ENCODE data around the gene ICAM3.
"Not testable (repeated sequence)": the region's sequence is repeated elsewhere in the genome, so short reads cannot be mapped to it uniquely, and the experiment has no call there.

ICAM3 gene

DNA sequence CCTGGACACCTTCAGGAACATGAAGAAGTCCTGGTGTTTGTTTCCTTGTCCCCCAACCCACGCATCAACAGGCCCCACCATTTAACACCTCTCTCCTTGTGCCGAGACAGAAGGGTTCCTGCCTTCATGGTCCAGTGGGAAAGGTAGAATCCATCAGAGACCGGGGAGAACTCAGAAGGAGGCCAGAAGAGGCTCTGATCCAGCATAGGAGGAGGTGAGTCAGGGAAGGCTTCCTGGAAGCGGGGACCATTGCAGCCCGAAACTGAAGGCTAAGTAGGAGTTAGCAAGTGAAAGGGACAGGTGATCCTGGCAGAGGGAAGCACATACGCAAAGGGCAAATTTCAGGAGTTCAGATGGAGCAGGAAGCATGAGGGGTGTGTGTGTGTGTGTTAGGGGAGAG, 484 bp downstream of the ICAM3 start:
- peak overlapping the region; percentile 86 for H2AFZ ChIP-seq (ENCODE audit: low read depth, low read length, severe bottlenecking)
- H3K9ac ChIP-seq (ENCODE audit: low read length): peak overlapping the region; percentile 68

DNA sequence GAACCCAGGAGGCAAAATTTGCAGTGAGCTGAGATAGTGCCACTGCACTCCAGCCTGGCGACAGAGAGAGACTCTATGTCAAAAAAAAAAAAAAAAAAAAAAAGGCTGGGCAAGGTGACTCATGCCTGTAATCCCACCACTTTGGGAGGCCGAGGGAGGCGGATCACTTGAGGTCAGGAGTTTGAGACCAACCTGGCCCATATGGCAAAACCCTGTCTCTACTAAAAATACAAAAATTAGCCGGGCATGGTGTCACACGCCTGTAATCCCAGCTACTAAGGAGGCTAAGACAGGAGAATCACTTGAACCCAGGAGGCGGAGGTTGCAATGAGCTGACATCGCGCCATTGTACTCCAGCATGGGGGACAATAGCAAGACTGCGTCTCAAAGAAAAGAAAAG, 2.7 kb downstream of the ICAM3 start:
- not testable (repeated sequence) for H3K4me2 ChIP-seq (ENCODE audit: low read depth, low read length, poor library complexity, severe bottlenecking); H3K9me2 ChIP-seq (replicated peaks; ENCODE audit: insufficient read depth, low read length); H3K36me3 ChIP-seq (ENCODE audit: low read length); H3K4me3 ChIP-seq (ENCODE audit: insufficient read depth, low read length, poor library complexity, severe bottlenecking); H3K9me3 ChIP-seq (ENCODE audit: insufficient read depth, low read length); H3K27ac ChIP-seq (ENCODE audit: low read depth, low read length); H4K20me1 ChIP-seq (ENCODE audit: low read depth, low read length); H3F3A ChIP-seq (ENCODE audit: insufficient read depth); H3K27me3 ChIP-seq (ENCODE audit: low read length); H3K9ac ChIP-seq (ENCODE audit: low read length); H2AFZ ChIP-seq (ENCODE audit: low read depth, low read length, severe bottlenecking)
- peaks cover 20% of the 10 kb centered on the region for H3K79me2 ChIP-seq (ENCODE audit: insufficient read depth, low read length)

More for the DNA sequence above, 484 bp downstream of the ICAM3 start:
- TF ChIP-seq, protein P1, sequence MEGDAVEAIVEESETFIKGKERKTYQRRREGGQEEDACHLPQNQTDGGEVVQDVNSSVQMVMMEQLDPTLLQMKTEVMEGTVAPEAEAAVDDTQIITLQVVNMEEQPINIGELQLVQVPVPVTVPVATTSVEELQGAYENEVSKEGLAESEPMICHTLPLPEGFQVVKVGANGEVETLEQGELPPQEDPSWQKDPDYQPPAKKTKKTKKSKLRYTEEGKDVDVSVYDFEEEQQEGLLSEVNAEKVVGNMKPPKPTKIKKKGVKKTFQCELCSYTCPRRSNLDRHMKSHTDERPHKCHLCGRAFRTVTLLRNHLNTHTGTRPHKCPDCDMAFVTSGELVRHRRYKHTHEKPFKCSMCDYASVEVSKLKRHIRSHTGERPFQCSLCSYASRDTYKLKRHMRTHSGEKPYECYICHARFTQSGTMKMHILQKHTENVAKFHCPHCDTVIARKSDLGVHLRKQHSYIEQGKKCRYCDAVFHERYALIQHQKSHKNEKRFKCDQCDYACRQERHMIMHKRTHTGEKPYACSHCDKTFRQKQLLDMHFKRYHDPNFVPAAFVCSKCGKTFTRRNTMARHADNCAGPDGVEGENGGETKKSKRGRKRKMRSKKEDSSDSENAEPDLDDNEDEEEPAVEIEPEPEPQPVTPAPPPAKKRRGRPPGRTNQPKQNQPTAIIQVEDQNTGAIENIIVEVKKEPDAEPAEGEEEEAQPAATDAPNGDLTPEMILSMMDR (IDR thresholded peaks at IDR 0.05; ENCODE audit: insufficient read depth, low read length, poor library complexity, severe bottlenecking): no peak
- no peak for TF ChIP-seq EZH2phosphoT487 (conservative IDR thresholded peaks at IDR 0.05; ENCODE audit: low read length)
- Histone ChIP-seq H3K4me2 (ENCODE audit: low read depth, low read length, poor library complexity, severe bottlenecking) (peak overlapping the region; percentile 75), H3K27me3 (ENCODE audit: low read length) (no peaks in the 10 kb centered on the region), H3K9me2 (replicated peaks; ENCODE audit: insufficient read depth, low read length) (no peaks in the 10 kb centered on the region), H3K27ac (ENCODE audit: low read depth, low read length) (peak overlapping the region; percentile 33), H3K9me3 (ENCODE audit: insufficient read depth, low read length) (no peaks in the 10 kb centered on the region), H4K20me1 (ENCODE audit: low read depth, low read length) (no peaks in the 10 kb centered on the region), H3K36me3 (ENCODE audit: low read length) (no peaks in the 10 kb centered on the region), H3K79me2 (ENCODE audit: insufficient read depth, low read length) (0 out of 2 replicates have a peak, but pooled peaks cover 4% of the 10 kb centered on the region), H3K4me3 (ENCODE audit: insufficient read depth, low read length, poor library complexity, severe bottlenecking) (peak overlapping the region; percentile 51), H3F3A (ENCODE audit: insufficient read depth) (no peaks in the 10 kb centered on the region)

DNA sequence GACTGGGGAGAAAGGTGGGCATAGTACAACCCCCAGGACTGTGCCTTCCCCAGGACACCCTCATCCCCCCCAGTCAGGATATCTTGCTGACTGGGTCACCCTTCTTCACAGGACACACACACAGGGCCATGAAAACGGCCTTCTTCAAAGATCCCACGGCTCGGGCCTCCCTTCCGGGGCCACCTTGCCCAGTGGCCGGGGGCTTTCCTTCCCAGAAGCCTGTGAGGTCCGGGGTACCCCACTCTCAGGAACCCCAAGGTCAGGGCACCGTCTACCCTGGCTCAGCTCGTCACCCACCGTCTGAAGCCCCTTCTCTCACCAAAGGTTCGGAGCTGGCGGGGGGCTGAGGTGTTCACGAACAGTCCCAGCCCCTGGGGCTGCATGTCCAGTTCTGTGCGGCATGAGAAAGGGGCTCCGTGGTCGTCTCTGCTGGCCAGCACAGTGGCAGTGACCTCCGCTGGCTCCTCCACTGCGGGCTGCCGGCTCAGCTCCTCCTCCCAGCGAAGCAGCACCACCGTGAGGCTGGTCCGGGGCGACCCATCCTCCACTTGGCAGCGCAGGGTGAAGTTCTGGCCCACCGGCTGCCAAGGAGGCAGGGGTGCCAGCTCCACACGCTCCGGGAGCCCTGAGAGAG, 4.0 kb downstream of the ICAM3 start:
- Histone ChIP-seq H4K20me1 (ENCODE audit: low read depth, low read length) (peaks cover 4% of the 10 kb centered on the region; the same call in 1 of the 2 replicates), H3K36me3 (ENCODE audit: low read length) (no peaks in the 10 kb centered on the region), H3F3A (ENCODE audit: insufficient read depth) (no peaks in the 10 kb centered on the region), H3K4me2 (ENCODE audit: low read depth, low read length, poor library complexity, severe bottlenecking) (no peak overlapping the region), H2AFZ (ENCODE audit: low read depth, low read length, severe bottlenecking) (no peak overlapping the region), H3K9me2 (replicated peaks; ENCODE audit: insufficient read depth, low read length) (no peaks in the 10 kb centered on the region), H3K9me3 (ENCODE audit: insufficient read depth, low read length) (no peaks in the 10 kb centered on the region), H3K9ac (ENCODE audit: low read length) (no peak overlapping the region), H3K4me3 (ENCODE audit: insufficient read depth, low read length, poor library complexity, severe bottlenecking) (no peak overlapping the region), H3K79me2 (ENCODE audit: insufficient read depth, low read length) (peaks cover 29% of the 10 kb centered on the region), H3K27me3 (ENCODE audit: low read length) (no peaks in the 10 kb centered on the region), H3K27ac (ENCODE audit: low read depth, low read length) (no peak overlapping the region)
- TF ChIP-seq, protein P1 (IDR thresholded peaks at IDR 0.05; ENCODE audit: insufficient read depth, low read length, poor library complexity, severe bottlenecking): no peak
- TF ChIP-seq EZH2phosphoT487 (conservative IDR thresholded peaks at IDR 0.05; ENCODE audit: low read length): no peak

DNA sequence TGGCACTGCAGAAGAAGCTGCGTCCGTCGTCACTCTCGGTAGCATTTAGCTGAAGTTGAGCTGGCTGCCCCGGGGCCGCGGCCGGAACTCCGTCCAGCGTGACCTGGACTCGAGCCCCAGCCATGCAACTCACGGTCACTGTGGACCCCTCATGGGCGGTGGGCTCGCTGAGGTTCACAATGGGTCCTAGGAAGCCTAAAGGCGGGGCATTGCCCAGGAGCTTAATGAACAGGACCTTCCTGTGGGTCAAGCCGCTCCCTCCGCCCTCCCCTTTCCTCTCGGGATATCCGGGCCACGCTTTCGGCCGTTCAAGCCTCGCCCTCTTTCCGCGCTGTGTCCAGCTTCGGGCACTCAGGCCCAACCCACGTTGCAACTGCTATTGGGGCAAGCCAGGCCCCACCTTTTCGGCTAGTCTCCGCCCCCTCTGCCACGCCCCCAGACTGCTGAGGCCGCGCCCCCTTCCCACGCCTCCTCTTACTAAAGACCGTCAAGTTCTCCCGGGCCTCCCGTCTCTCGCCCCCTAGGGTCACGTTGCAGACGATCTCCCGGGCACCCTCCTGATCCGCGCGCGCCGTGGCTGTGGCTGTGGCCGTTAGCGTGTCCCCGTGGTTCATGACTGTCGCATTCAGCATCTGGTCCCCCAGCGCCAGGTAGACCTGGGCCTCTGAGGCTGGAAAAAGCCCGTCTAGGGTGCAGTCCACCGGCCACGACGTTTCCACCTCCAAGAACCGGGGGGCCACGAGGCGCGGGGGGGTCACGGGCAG, 4.7 kb downstream of the ICAM3 start:
- no peak overlapping the region for H3K27ac ChIP-seq (ENCODE audit: low read depth, low read length)
- no peaks in the 10 kb centered on the region for H3K36me3 ChIP-seq (ENCODE audit: low read length)

More for the DNA sequence above, 4.7 kb downstream of the ICAM3 start:
- H3K79me2 ChIP-seq (ENCODE audit: insufficient read depth, low read length): peaks cover 36% of the 10 kb centered on the region
- H2AFZ ChIP-seq (ENCODE audit: low read depth, low read length, severe bottlenecking): no peak overlapping the region
- H3K9me3 ChIP-seq (ENCODE audit: insufficient read depth, low read length): no peaks in the 10 kb centered on the region
- no peak overlapping the region for H3K4me3 ChIP-seq (ENCODE audit: insufficient read depth, low read length, poor library complexity, severe bottlenecking)
- H3F3A ChIP-seq (ENCODE audit: insufficient read depth): no peaks in the 10 kb centered on the region
- no peak overlapping the region for H3K9ac ChIP-seq (ENCODE audit: low read length)
- no peaks in the 10 kb centered on the region for H3K9me2 ChIP-seq (replicated peaks; ENCODE audit: insufficient read depth, low read length)
- TF ChIP-seq, protein P1 (IDR thresholded peaks at IDR 0.05; ENCODE audit: insufficient read depth, low read length, poor library complexity, severe bottlenecking): no peak
- TF ChIP-seq EZH2phosphoT487 (conservative IDR thresholded peaks at IDR 0.05; ENCODE audit: low read length): no peak
- H3K27me3 ChIP-seq (ENCODE audit: low read length): no peaks in the 10 kb centered on the region
- H4K20me1 ChIP-seq (ENCODE audit: low read depth, low read length): peaks cover 4% of the 10 kb centered on the region; the same call in 1 of the 2 replicates
- no peak overlapping the region for H3K4me2 ChIP-seq (ENCODE audit: low read depth, low read length, poor library complexity, severe bottlenecking)

All from SU-DHL-6 (cell line).